Spleen (tissue), 7 donors: ENCODE results near the gene NCOR1.

Experiments used
- POLR2A ChIP-seq, 3 donors: fragments of 450-650 bp; IDR thresholded peaks; one replicate each; pipeline ENCODE4 v1.5.1; 2017; ENCODE audit warnings: antibody characterized with exemption in 3 of 3, mild to moderate bottlenecking in 1 of 3
- POLR2AphosphoS5 ChIP-seq, 3 donors: sonication (generic); formaldehyde crosslinking; IDR thresholded peaks; one replicate each; pipeline ENCODE4 v1.5.1; 2017; ENCODE audit warnings: antibody characterized with exemption in 3 of 3
- TF ChIP-seq, protein P1 (sequence below), 11 experiments: fragments of 200-600 bp in 7 of 11; fragments of 450-650 bp in 4 of 11; sonication (generic) in 4 of 11; IDR thresholded peaks in 8 of 11; conservative IDR thresholded peaks in 3 of 11; 1 replicate in 7 of 11; 2 replicates in 4 of 11; pipeline versions ENCODE4 v1.4.0 to v1.8.0; 2016 to 2021; ENCODE audit warnings: antibody characterized with exemption in 11 of 11, inconsistent platforms in 4 of 11, mild to moderate bottlenecking in 1 of 11
- donor health status: DM: no; HTN: no; CAD: no; lungs with moderate emphysema.
- donor health status: DM: no; HTN: no; CAD: no.
- donor health status: DM: no; HTN: no; CAD: no.

DNA sequence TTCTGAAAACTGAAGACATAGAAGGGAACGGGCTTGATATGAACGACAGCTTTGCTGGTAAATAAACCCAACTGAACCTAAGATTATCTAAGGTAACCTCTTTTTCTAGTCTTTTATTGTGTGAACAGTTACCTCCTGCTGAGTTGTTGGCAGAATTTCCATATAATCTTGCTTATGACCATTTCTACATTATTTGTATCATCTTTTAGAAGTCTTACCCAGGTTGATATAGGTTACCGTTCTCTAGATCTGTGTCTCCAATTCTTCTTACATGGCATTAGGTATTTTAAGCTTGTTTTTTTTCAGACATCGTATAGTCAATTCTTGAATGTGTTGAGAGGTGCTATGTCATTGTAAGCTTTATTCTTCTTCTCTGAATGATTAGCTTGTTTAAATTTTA lies 191.5 kb downstream of the NCOR1 start:
- TF ChIP-seq POLR2AphosphoS5 (IDR thresholded peaks at IDR 0.05), result no peak
- TF ChIP-seq, protein P1, sequence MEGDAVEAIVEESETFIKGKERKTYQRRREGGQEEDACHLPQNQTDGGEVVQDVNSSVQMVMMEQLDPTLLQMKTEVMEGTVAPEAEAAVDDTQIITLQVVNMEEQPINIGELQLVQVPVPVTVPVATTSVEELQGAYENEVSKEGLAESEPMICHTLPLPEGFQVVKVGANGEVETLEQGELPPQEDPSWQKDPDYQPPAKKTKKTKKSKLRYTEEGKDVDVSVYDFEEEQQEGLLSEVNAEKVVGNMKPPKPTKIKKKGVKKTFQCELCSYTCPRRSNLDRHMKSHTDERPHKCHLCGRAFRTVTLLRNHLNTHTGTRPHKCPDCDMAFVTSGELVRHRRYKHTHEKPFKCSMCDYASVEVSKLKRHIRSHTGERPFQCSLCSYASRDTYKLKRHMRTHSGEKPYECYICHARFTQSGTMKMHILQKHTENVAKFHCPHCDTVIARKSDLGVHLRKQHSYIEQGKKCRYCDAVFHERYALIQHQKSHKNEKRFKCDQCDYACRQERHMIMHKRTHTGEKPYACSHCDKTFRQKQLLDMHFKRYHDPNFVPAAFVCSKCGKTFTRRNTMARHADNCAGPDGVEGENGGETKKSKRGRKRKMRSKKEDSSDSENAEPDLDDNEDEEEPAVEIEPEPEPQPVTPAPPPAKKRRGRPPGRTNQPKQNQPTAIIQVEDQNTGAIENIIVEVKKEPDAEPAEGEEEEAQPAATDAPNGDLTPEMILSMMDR (IDR thresholded peaks at IDR 0.05 in 8 of 11, conservative IDR thresholded peaks at IDR 0.05 in 3 of 11), result no peak
- TF ChIP-seq POLR2A (IDR thresholded peaks at IDR 0.05), result no peak
